OCI-LY1 (cell line): ENCODE measurements around the gene GSC.

ENCODE experiments used
- CTCF ChIP-seq: fragments of 200-600 bp; sonication (generic), shearing (Covaris generic); IDR thresholded peaks from 2 replicates; pipeline ENCODE4 v1.5.1; 2017; ENCODE audit warnings: mild to moderate bottlenecking, antibody characterized with exemption, low read length, moderate library complexity, mixed read lengths
- EZH2 ChIP-seq: fragments of 200-600 bp; sonication (generic), shearing (Covaris generic); IDR thresholded peaks from 2 replicates; pipeline ENCODE4 v1.8.0; 2017; ENCODE audit warnings: borderline replicate concordance, mixed run types, mild to moderate bottlenecking, antibody characterized with exemption, low read length, moderate library complexity, mixed read lengths

DNA sequence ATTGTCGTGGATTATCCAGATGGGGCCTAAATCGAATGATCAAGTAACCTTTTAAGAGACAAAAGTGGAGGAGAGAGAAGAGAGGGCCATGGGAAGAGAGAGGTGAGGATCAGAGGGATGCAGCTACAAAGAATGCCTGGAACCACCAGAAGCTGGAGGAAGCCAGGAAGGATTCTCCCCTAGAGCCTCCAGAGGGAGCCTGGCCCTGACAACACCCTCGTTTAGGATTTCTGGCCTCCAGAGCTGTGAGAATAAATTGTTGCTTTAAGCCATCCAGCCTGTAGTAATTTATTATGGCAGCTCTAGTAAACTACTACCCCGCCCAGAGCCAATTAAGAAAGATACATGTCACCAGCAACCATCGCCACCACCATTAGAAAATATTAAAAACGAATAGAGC is 46.2 kb upstream of the GSC start:
- TF ChIP-seq CTCF: no peak
- TF ChIP-seq EZH2: no peak
